HEK293 (cell line): Measurements from ENCODE around the gene NEU1.

Source experiments
- CTCF ChIA-PET: fragments of 350-600 bp; formaldehyde crosslinking; extraction: SDS; loops from one replicate; lab custom pipeline; 2021; ENCODE audit warnings: antibody characterized with exemption; lab: Yijun Ruan, JAX
- POLR2A ChIA-PET: fragments of 300-600 bp; formaldehyde crosslinking; extraction: SDS; loops from one replicate; lab custom pipeline; 2020; ENCODE audit warnings: antibody characterized with exemption, inconsistent platforms; lab: Yijun Ruan, JAX
- H3K27ac ChIP-seq: fragments of 200-500 bp; sonication (Bioruptor generic); 2 replicates; pipeline ENCODE4 v1.5.1; 2014; ENCODE audit warnings: low read depth, low read length, control low read depth, inconsistent platforms; ENCODE audit errors: extremely low read depth
- H3K36me3 ChIP-seq, 2 experiments: fragments of 200-500 bp in 1 of 2; sonication (Bioruptor generic) in 1 of 2; 1 replicate in 1 of 2; 2 replicates in 1 of 2; pipeline ENCODE4 v1.5.1; 2014 to 2017; ENCODE audit warnings: inconsistent platforms in 2 of 2, low read length in 2 of 2; ENCODE audit not compliant: control insufficient read depth in 2 of 2, insufficient read depth in 1 of 2
- H3K4me1 ChIP-seq: fragments of 200-500 bp; sonication (Bioruptor generic); 2 replicates; pipeline ENCODE4 v1.5.1; 2014; ENCODE audit warnings: mild to moderate bottlenecking, low read length, inconsistent platforms; ENCODE audit not compliant: control insufficient read depth, insufficient read depth
- H3K4me3 ChIP-seq: 2 replicates; pipeline ENCODE4 v1.5.1; 2011; ENCODE audit warnings: low read depth, mild to moderate bottlenecking, control low read depth, low read length, moderate library complexity
- H3K9me3 ChIP-seq: fragments of 200-500 bp; sonication (Bioruptor generic); 2 replicates; pipeline ENCODE4 v1.5.1; 2014; ENCODE audit warnings: low read depth, low read length, inconsistent platforms; ENCODE audit not compliant: control insufficient read depth, insufficient read depth
- BCL11A ChIP-seq: fragments of 450-650 bp; formaldehyde crosslinking; IDR thresholded peaks from 2 replicates; pipeline ENCODE4 v1.5.1; 2016; ENCODE audit warnings: low read depth, missing biosample characterization, missing genetic modification characterization
- FEZF1 ChIP-seq: fragments of 450-650 bp; formaldehyde crosslinking; IDR thresholded peaks from 2 replicates; pipeline ENCODE4 v1.5.1; 2016; ENCODE audit warnings: missing biosample characterization, missing genetic modification characterization
- GFI1B ChIP-seq: fragments of 450-650 bp; formaldehyde crosslinking; IDR thresholded peaks from 2 replicates; pipeline ENCODE4 v1.5.1; 2016; ENCODE audit warnings: missing biosample characterization, missing genetic modification characterization
- GLIS1 ChIP-seq: fragments of 450-650 bp; formaldehyde crosslinking; IDR thresholded peaks from 2 replicates; pipeline ENCODE4 v1.5.1; 2016; ENCODE audit warnings: missing biosample characterization, missing genetic modification characterization
- GLIS2 ChIP-seq: fragments of 450-650 bp; formaldehyde crosslinking; IDR thresholded peaks from 2 replicates; pipeline ENCODE4 v1.5.1; 2016; ENCODE audit warnings: missing biosample characterization, missing genetic modification characterization
- MZF1 ChIP-seq: fragments of 450-650 bp; formaldehyde crosslinking; IDR thresholded peaks from 2 replicates; pipeline ENCODE4 v1.5.1; 2017; ENCODE audit warnings: missing biosample characterization, missing genetic modification characterization, borderline replicate concordance
- REPIN1 ChIP-seq: fragments of 450-650 bp; formaldehyde crosslinking; IDR thresholded peaks from 2 replicates; pipeline ENCODE4 v1.5.1; 2017; ENCODE audit warnings: missing biosample characterization, missing genetic modification characterization, low read depth
- TRIM28 ChIP-seq: IDR thresholded peaks from 2 replicates; pipeline ENCODE4 v1.6.1; 2011; ENCODE audit warnings: low read length, control low read depth, borderline replicate concordance
- YY1 ChIP-seq: fragments of 450-650 bp; formaldehyde crosslinking; IDR thresholded peaks from 2 replicates; pipeline ENCODE4 v1.5.1; 2018; ENCODE audit warnings: missing biosample characterization, missing genetic modification characterization
- YY2 ChIP-seq: fragments of 450-650 bp; formaldehyde crosslinking; IDR thresholded peaks from 2 replicates; pipeline ENCODE4 v1.5.1; 2016; ENCODE audit warnings: missing biosample characterization, missing genetic modification characterization
- ZBTB1 ChIP-seq: fragments of 450-650 bp; formaldehyde crosslinking; IDR thresholded peaks from 2 replicates; pipeline ENCODE4 v1.5.1; 2016; ENCODE audit warnings: missing biosample characterization, missing genetic modification characterization
- ZBTB17 ChIP-seq: fragments of 450-650 bp; formaldehyde crosslinking; IDR thresholded peaks from 2 replicates; pipeline ENCODE4 v1.5.1; 2016; ENCODE audit warnings: missing biosample characterization, missing genetic modification characterization
- ZEB2 ChIP-seq: fragments of 450-650 bp; formaldehyde crosslinking; IDR thresholded peaks from 2 replicates; pipeline ENCODE4 v1.5.1; 2016; ENCODE audit warnings: missing biosample characterization, missing genetic modification characterization
- ZFP3 ChIP-seq: fragments of 450-650 bp; formaldehyde crosslinking; IDR thresholded peaks from 2 replicates; pipeline ENCODE4 v1.5.1; 2016; ENCODE audit warnings: low read depth, missing biosample characterization, missing genetic modification characterization
- ZNF133 ChIP-seq: fragments of 450-650 bp; formaldehyde crosslinking; IDR thresholded peaks from 2 replicates; pipeline ENCODE4 v1.5.1; 2016; ENCODE audit warnings: missing biosample characterization, missing genetic modification characterization
- ZNF16 ChIP-seq: fragments of 450-650 bp; formaldehyde crosslinking; IDR thresholded peaks from 2 replicates; pipeline ENCODE4 v1.5.1; 2016; ENCODE audit warnings: low read depth, missing biosample characterization, missing genetic modification characterization
- ZNF354C ChIP-seq: fragments of 450-650 bp; formaldehyde crosslinking; IDR thresholded peaks from 2 replicates; pipeline ENCODE4 v1.5.1; 2016; ENCODE audit warnings: missing biosample characterization, missing genetic modification characterization, low read depth, borderline replicate concordance
- ZNF404 ChIP-seq: fragments of 450-650 bp; formaldehyde crosslinking; IDR thresholded peaks from 2 replicates; pipeline ENCODE4 v1.5.1; 2017; ENCODE audit warnings: missing biosample characterization, missing genetic modification characterization
- ZNF426 ChIP-seq: fragments of 450-650 bp; formaldehyde crosslinking; IDR thresholded peaks from 2 replicates; pipeline ENCODE4 v1.5.1; 2017; ENCODE audit warnings: missing biosample characterization, missing genetic modification characterization, mild to moderate bottlenecking, inconsistent platforms, moderate library complexity
- ZNF433 ChIP-seq: fragments of 450-650 bp; formaldehyde crosslinking; IDR thresholded peaks from 2 replicates; pipeline ENCODE4 v1.5.1; 2016; ENCODE audit warnings: missing biosample characterization, missing genetic modification characterization, low read depth
- ZNF518A ChIP-seq: fragments of 450-650 bp; formaldehyde crosslinking; conservative IDR thresholded peaks from 2 replicates; pipeline ENCODE4 v1.5.1; 2016; ENCODE audit warnings: low read depth, missing biosample characterization, missing genetic modification characterization
- ZNF596 ChIP-seq: fragments of 450-650 bp; IDR thresholded peaks from 2 replicates; pipeline ENCODE4 v1.5.0; 2018; ENCODE audit warnings: missing biosample characterization, mild to moderate bottlenecking, missing genetic modification characterization, moderate library complexity
- ZNF639 ChIP-seq: fragments of 450-650 bp; formaldehyde crosslinking; IDR thresholded peaks from 2 replicates; pipeline ENCODE4 v1.5.1; 2016; ENCODE audit warnings: missing biosample characterization, missing genetic modification characterization
- ZNF664 ChIP-seq: fragments of 450-650 bp; formaldehyde crosslinking; IDR thresholded peaks from 2 replicates; pipeline ENCODE4 v1.5.1; 2016; ENCODE audit warnings: missing biosample characterization, missing genetic modification characterization
- ZNF670 ChIP-seq: fragments of 450-650 bp; formaldehyde crosslinking; IDR thresholded peaks from 2 replicates; pipeline ENCODE4 v1.5.1; 2016; ENCODE audit warnings: missing biosample characterization, missing genetic modification characterization, low read depth
- ZNF843 ChIP-seq: fragments of 450-650 bp; formaldehyde crosslinking; IDR thresholded peaks from 2 replicates; pipeline ENCODE4 v1.5.1; 2016; ENCODE audit warnings: missing biosample characterization, missing genetic modification characterization
- TF ChIP-seq, protein P1 (sequence below): fragments of 450-650 bp; formaldehyde crosslinking; IDR thresholded peaks from 2 replicates; pipeline ENCODE4 v1.5.1; 2016; ENCODE audit warnings: missing biosample characterization, missing genetic modification characterization
- TF ChIP-seq, protein P2 (sequence below): fragments of 450-650 bp; formaldehyde crosslinking; IDR thresholded peaks from 2 replicates; pipeline ENCODE4 v1.5.1; 2016; ENCODE audit warnings: missing biosample characterization, missing genetic modification characterization

Gene NEU1

DNA sequence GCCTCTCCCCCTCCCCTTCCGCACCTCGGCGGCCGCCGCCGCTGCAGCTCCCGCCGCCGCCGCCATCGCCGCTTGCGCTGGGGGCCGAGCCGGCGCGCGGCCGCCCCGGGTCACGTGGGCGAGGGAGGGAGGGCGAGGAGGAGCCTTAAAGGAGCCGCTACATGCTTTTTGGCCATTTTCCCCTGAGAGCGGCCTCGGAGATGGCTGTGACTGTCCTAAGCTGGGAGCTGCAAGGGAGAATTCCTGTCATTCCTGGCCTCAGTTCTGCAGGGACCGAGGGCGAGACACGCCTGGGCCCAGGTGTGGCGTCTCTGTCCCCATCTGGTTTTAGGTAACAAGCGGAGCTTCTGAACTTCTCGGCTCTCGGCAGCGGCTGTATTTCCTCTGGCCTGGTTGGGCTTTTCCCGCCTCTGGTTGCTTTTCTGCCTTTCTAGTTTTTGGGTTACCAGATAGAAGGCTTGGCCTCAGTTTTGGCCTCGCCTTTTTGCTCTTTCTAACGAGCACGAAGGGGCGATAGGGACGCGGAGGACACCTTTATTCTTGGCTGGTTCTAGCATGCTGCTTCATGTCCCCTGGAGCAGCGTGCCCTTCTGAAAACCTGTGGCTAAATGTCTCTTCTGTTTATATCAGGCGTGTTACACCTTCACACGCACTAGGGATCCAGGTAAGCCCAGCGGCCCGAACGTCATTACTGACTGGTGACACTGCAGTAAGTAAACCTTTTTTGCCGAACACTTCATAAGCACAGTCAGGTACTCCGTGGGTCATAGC, 35.2 kb upstream of the NEU1 start, which contains the start of gene EHMT2 (continued):
- no peak for TF ChIP-seq ZNF16
- no peak for TF ChIP-seq ZNF670 (tag by site-specific recombination)
- peak; percentile 87 for TF ChIP-seq ZBTB17 (tag by site-specific recombination)
- TF ChIP-seq ZNF433, result no peak
- TF ChIP-seq ZNF404 (tag by site-specific recombination), result no peak
- no peak for TF ChIP-seq GLIS2
- TF ChIP-seq BCL11A (tag by site-specific recombination), result no peak
- TF ChIP-seq, all 188 proteins: peak for 19

DNA sequence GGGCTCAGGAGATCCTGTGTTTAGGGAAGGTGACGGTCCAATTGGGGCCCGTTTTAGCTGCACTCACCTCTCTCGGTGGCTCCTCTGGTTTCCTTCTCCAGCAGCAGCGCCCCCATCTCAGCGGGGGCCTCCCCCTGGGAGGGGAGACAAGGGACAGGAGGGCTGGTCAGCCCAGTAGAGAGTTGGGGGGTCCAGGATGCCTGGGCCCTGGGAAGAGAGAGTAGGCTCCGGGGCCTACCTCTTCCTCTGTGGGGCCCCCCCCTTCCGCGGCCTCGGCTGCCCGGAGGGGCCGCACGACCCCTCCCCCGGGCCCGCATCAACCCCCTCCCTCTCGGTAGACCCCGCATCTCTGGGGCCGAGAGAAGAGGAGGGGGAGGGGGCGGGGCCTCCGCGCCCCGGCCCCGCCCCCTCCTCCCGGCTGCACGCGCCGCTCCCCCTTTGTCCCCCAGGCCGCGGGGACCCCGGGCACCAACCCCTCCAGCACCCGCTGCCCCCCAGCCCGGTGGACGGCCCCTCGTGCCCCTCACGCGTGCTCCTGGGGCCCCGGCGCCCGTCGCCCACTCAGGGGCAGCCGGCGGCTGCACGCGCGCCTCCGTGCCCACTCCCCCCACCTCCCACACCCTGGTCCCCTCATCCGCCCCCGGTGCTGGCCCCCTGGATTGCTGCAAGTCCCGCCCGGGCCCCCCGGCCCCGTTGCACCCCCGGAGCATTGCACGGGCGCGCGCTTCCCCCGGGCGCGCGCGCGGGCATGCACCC, 34.4 kb upstream of the NEU1 start:
- H3K9me3 ChIP-seq, result no peaks in the 10 kb centered on the region
- peaks cover 31 to 43% of the 10 kb centered on the region in 2 experiments for H3K36me3 ChIP-seq
- H3K4me3 ChIP-seq, result peak overlapping the region; percentile 94
- peaks cover 6% of the 10 kb centered on the region for H3K4me1 ChIP-seq
- POLR2A ChIA-PET, result interaction anchor here (0.9 to 3.1 kb wide), 12 partner anchors 26 to 194 kb away, joined by 3 to 30 read pairs (median 8); partner anchors contain the start of genes ABHD16A, DXO, HSPA1B and LSM2
- CTCF ChIA-PET, result interaction anchor here (0.6 to 3.4 kb wide), 4 partner anchors 8 to 239 kb away, joined by 3 to 16 read pairs (median 6); no protein-coding TSS in a partner anchor
- H3K27ac ChIP-seq, result peak overlapping the region; percentile 65
- TF ChIP-seq ZNF133 (tag by site-specific recombination) (no peak), ZBTB1 (tag by site-specific recombination) (no peak), GLIS1 (tag by site-specific recombination) (peak; percentile 62), ZFP3 (no peak), ZNF639 (no peak), TRIM28 (no peak), MZF1 (tag by site-specific recombination) (no peak), ZNF596 (no peak), YY1 (tag by site-specific recombination) (no peak), FEZF1 (tag by site-specific recombination) (no peak), ZNF843 (no peak), ZNF433 (no peak), YY2 (tag by site-specific recombination) (no peak), GFI1B (tag by site-specific recombination) (no peak), ZEB2 (tag by site-specific recombination) (no peak), ZNF664 (tag by site-specific recombination) (no peak), ZNF426 (tag by site-specific recombination) (no peak), ZNF354C (tag by site-specific recombination) (no peak), ZNF518A (tag by site-specific recombination) (no peak), REPIN1 (tag by site-specific recombination) (no peak)
- TF ChIP-seq, protein P1, sequence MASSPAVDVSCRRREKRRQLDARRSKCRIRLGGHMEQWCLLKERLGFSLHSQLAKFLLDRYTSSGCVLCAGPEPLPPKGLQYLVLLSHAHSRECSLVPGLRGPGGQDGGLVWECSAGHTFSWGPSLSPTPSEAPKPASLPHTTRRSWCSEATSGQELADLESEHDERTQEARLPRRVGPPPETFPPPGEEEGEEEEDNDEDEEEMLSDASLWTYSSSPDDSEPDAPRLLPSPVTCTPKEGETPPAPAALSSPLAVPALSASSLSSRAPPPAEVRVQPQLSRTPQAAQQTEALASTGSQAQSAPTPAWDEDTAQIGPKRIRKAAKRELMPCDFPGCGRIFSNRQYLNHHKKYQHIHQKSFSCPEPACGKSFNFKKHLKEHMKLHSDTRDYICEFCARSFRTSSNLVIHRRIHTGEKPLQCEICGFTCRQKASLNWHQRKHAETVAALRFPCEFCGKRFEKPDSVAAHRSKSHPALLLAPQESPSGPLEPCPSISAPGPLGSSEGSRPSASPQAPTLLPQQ, result 0 out of 2 replicates have a peak, but pooled peaks have one; percentile 18
- TF ChIP-seq, protein P2, sequence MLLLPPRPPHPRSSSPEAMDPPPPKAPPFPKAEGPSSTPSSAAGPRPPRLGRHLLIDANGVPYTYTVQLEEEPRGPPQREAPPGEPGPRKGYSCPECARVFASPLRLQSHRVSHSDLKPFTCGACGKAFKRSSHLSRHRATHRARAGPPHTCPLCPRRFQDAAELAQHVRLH (tag by site-specific recombination), result no peak
